Inferior parietal cortex (tissue), 1 donor: ENCODE data around the gene COLEC12.

Experiments used
- DNase-seq: peaks from one replicate; pipeline ENCODE4 v3.0.0-alpha.2; 2016; ENCODE audit errors: extremely low spot score

The COLEC12 gene

GRCh38 chr18:289026-289425, 211.5 kb downstream of the COLEC12 start:
- DNase-seq, result no peak

- peak; percentile 60 for DNase-seq
These were observed 213.8 kb downstream of the COLEC12 start for GRCh38 chr18:286515-287310.

- no peak for DNase-seq
These were observed 214.7 kb downstream of the COLEC12 start for GRCh38 chr18:285817-286216.

- DNase-seq, result no peak
These were observed 225.0 kb downstream of the COLEC12 start for GRCh38 chr18:275486-275885.

- no peak for DNase-seq
These were observed 226.2 kb downstream of the COLEC12 start for GRCh38 chr18:274313-274712.

GRCh38 chr18:273525-273924, 227.0 kb downstream of the COLEC12 start:
- DNase-seq, result no peak

GRCh38 chr18:272650-273049, 227.9 kb downstream of the COLEC12 start:
- no peak for DNase-seq

GRCh38 chr18:269480-270095, 230.9 kb downstream of the COLEC12 start:
- no peak for DNase-seq

GRCh38 chr18:267688-268552, 232.6 kb downstream of the COLEC12 start, which contains the start of gene THOC1:
Gene THOC1 (minus strand): TSS chr18:268047. CDS start chr18:268019, 28 bp downstream.
- peak; percentile 94 for DNase-seq

GRCh38 chr18:267380-267687, 233.2 kb downstream of the COLEC12 start:
- DNase-seq, result no peak
